NCI-H128 (cell line): ENCODE data around the gene CTSZ.
"Not testable (repeated sequence)": the region's sequence is repeated elsewhere in the genome, so short reads cannot be mapped to it uniquely, and the experiment has no call there.

Experiments
- DNase-seq: peaks from one replicate; lab custom pipeline; 2025; ENCODE audit not compliant: unreplicated experiment; lab: John Stamatoyannopoulos, UW

CTSZ gene

DNA sequence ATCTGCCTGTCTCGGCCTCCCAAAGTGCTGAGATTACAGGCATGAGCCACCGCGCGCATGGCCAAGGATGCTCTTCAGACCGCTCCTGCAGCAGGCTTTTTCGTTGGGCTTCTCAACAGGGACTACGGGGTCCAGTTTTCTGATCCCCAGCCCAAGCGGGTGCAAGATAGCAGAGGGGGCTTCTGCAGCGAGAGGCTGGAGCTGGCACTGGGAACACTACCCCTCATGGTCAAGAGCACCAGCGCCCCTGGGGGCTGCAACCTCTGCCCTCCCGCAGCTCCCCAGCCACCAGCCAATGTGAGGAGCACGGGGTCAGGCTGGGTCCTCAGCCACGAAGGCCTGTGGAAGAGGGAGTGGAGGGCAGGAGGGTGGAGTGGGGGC is 6.0 kb downstream of the CTSZ start:
- DNase-seq: no peak

GRCh38 chr20:59000326-59000725 is 6.7 kb downstream of the CTSZ start:
- DNase-seq: no peak

DNA sequence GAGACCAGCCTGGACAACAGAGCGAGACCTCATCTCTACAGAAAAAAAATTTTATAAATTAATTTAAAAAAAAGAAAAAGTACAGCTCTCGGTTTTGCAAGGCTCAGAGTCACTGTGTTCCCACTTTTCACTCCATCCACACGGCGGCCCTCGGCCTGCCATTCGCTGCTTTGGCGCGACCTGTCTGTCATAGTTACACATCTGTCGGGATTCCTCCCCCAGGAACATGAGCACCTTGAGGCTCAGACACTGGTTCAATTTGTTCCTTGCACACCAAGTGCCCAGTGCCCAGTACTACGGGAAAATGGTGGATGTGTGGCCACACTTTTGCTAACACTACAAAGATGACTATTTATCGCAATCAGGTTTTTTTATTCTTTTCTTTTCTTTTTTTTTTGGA is 8.4 kb downstream of the CTSZ start:
- DNase-seq: no peak

- no peak for DNase-seq
Observed at GRCh38 chr20:58997141-58997770, 9.8 kb downstream of the CTSZ start.

- no peak for DNase-seq
Observed at GRCh38 chr20:58996226-58996611, 10.8 kb downstream of the CTSZ start.

GRCh38 chr20:58995461-58996225 is 11.4 kb downstream of the CTSZ start:
- no peak for DNase-seq

DNA sequence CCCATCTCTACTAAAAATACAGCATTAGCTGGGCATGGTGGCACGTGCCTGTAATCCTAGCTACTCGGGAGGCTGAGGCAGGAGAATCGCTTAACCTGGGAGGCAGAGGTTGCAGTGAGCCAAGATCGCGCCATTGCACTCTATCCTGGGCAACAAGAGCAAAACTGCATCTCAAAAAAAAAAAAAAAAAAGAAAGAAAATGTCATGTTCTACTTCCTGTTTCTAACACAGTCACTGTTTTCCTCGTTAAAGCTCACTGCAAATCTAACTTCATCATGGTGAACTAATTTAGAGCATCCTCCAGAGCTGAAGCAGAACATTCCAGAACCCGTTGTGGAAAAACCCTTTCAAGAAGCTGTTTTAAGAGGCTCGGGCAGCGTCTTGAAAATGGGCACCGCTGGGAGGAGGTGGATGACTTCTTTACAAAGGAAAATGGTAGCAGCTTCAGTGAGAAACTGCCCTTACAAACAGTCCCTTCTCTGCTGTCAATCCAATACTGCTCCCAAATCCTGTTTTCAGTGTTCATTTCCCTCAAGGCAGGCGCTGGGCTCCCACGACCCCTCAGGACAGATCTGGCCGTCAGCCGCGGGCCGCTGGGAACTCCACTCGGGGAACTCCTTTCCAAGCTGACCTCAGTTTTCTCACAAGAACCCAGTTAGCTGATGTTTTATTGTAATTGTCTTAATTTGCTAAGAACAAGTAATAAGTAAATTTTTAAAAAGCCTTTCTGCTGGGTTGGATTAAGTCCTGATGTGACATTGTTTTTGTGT is 12.5 kb downstream of the CTSZ start:
- DNase-seq: no peak

DNA sequence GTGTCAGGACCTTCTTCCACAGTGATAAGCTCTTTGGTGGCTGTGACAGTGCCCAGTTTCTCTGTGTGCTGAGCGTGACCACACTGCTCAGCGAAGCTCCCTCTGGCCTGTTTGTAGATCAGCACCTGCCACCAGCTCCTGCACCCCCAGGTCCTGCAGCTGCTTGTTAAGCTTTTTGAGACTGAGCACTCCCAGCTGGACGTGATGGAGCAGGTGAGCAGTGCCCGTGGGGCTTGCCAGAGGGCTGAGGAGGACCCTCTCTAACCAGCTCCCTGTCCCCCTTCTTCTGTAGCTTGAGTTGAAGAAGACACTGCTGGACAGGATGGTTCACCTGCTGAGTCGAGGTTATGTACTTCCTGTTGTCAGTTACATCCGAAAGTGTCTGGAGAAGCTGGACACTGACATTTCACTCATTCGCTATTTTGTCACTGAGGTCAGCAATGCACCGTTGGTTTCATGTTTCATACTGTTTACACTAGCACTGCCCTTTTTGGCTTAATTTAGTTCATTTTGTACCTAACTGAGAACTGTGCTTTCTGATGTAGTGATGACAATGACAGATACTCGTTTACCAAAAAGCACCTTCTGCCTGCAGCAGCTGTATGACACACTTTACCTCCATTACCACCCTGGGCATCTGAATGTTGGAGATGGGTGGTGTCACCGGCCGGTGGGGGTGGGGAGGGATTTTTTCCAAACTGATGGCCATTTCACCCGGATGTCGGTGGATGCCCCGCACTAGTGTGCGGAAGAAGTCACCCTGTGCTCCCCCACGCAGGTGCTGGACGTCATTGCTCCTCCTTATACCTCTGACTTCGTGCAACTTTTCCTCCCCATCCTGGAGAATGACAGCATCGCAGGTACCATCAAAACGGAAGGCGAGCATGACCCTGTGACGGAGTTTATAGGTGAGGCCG is 13.5 kb downstream of the CTSZ start:
- no peak for DNase-seq

- DNase-seq: no peak
Observed at GRCh38 chr20:58992911-58993310, 14.1 kb downstream of the CTSZ start.

DNA sequence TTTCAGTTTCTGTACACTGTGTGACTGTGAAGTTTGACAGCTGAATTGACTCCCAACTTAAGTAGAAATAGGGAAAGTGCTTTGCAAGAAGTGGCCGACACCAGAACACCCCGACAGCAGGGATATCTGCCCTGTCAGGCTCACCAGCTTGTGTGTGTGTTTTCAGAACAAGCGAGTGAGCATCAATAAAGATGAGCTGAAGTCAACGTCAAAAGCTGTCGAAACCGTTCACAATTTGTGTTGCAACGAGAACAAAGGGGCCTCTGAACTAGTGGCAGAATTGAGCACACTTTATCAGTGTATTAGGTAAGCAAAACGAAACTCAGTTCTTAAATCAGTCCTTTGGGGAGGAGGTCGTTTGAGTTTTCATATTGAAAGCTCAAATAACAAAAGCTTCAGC is 15.3 kb downstream of the CTSZ start:
- no peak for DNase-seq

DNA sequence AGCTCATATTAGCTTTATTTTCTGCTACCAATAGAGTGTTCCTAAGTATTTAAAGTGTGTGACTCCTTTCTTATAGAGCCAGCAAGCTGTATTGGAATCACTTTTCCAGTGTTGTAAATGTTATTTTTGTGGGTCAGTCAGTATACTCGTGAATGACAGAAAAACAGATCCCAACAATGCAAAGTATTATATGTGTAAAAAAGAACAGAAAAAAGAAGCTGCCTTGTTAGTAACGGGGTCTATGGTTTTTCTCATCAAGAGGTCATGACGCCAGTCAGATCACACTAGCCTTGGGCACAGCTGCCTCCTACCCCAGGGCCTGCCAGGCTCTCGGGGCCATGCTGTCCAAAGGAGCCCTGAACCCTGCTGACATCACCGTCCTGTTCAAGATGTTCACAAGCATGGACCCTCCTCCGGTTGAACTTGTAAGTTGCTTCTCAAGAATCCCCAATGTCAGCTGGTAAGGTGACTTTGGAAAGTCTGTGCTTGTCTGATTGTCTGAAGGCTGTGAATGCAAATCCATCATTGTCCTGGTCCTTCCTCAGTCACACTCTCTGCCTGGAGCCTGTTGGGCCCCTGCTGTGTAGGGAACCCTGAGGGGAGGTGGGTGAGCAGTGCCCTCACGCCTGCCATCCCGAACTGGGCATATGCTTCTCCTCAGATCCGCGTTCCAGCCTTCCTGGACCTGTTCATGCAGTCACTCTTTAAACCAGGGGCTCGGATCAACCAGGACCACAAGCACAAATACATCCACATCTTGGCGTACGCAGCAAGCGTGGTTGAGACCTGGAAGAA is 16.2 kb downstream of the CTSZ start:
- DNase-seq: no peak

GRCh38 chr20:58989196-58989595 is 17.9 kb downstream of the CTSZ start:
- DNase-seq: no peak

- no peak for DNase-seq
Observed at GRCh38 chr20:58988565-58988882, 18.5 kb downstream of the CTSZ start.

DNA sequence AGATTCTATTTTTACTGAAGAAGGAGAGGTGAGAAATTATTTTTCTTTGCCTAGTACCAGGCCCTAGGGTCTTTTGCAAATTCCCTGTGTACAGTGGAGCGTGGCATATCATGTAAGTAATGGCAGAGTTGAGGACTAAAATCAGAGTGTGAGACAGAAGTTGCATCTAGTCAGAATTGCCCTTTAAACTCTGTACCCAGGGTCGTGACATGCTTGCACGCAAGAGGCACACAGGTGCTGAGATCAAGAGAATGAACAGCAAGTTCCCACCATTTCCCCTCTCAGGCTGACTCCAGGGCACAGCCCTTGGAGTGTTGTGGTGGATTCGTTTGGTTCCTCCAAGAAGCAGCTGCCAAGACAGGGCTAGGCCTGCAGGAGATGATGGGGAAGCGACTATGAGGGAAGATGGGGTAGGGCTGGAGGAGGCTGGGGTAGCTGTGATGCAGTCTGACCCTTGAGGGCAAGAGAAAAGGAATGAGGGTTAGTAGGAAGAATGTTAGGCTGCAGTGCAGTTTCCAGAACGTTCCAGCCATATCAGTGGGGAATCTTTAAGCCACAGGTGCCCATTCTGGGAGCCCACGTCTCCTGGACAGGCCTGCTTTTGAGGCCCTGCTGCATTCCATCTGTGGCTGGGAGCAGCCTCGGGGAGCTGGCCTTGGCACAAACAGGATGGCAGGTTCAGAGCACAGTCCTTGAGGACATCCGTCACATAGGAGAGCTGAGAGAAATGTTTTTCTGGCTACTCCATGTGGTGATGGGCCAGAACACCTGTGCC is 19.1 kb downstream of the CTSZ start:
- DNase-seq: no peak

DNA sequence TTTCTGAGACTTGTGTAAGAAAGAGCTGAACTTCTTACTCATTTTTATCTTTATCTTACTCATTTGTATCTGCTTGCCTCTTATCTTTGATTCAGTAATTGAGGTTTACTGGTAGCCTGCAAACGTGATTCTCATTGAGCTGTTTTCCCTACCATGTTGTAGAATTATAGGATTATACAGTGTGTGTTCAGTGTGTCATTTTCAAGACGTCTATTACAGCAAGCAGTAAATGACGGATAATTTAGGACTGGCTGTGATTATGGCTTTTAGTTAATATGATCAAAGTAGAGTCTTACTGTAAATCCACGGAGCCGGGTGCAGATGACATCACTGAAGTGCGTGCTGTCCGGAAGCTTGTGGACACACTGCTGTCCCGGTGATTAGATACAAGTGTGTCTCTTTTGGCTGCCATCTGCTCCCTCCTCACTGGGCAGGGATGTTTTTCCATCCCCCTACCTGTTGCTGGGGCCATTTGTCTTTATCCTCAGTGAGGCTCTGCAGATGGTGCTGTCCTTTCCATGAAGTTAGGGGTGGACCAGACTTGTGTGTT is 20.0 kb downstream of the CTSZ start:
- no peak for DNase-seq

- no peak for DNase-seq
Observed at GRCh38 chr20:58986286-58986967, 20.6 kb downstream of the CTSZ start.

DNA sequence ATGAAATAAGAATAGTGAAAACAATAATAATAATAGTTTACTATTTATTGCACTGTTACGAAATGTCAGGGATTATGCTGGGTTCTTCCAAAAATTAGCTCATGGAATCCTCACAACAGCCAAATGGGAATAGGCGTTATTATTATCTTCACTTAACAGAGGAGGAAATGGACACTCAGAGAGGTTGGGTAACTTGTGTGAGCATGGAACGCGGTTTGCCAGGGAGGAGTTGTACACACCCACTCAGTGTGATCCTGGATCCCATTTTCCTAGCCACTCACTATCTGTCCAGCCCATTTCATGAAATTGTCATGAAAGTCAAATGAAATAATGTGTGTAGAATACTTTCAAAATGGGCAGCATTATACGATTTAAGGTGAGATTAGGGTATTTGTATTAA is 21.4 kb downstream of the CTSZ start:
- DNase-seq: no peak

DNA sequence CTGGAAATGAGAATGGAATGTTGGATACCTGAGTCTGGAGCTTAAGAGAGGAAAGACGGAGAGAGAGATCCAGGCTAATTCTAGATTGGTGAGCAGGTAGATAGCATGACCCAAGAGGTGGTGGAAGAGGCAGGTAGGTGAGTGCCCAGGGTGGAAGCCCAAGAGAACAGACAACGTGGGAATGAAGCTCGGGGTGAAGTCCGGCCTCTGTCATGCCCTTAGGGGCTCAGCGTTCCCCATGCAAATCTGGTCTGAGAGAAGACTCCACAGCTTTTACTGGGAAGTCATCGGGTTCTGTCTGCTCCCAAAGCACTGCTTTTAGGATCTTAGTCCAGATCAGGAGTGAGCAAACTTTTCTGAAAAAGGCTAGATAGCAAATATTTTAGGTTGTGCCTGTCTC is 22.4 kb downstream of the CTSZ start:
- DNase-seq: no peak

DNA sequence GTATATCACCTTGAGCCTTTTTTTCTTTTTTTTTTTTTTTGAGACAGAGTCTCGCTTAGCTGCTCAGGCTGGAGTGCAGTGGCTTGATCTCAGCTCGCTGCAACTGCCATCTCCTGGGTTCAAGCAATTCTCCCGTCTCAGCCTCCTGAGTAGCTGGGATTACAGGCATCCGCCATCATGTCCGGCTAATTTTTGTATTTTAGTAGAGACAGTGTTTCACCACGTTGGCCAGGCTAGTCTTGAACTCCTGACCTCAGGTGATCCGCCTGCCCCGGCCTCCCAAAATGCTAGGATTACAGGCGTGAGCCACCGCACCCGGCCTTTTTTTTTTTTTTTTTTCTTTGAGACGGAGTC is 24.0 kb downstream of the CTSZ start:
- not testable (repeated sequence) for DNase-seq
